Endothelial cell of umbilical vein (primary cell): ENCODE measurements around the gene CHL1. TPM values are rescaled to one million over a fixed set of nuclear protein-coding genes. Genes with fewer than 3 reads are reported as not detected.

Experiments used
- BruUV-seq: library from RNA; stranded (reverse); fragments of 400-500 nt; replicated peaks from 2 replicates; lab custom pipeline; 2021; lab: Mats Ljungman, UMichigan
- CTCF ChIA-PET: fragments of 300-600, 350-600 bp; sonication (Branson Sonifier 250); formaldehyde crosslinking; loops from one replicate; lab custom pipeline; 2021; ENCODE audit warnings: antibody characterized with exemption, inconsistent platforms; lab: Charles Lee
- POLR2A ChIA-PET: fragments of 300-600, 350-600 bp; sonication (Branson Sonifier 250); formaldehyde crosslinking; loops from one replicate; lab custom pipeline; 2021; ENCODE audit warnings: antibody characterized with exemption, inconsistent platforms; lab: Charles Lee
- DNase-seq: peaks from one replicate; pipeline ENCODE4 v3.0.0-alpha.2; 2011; ENCODE audit warnings: low read depth, low spot score
- FAIRE-seq: peaks from 2 replicates; lab custom pipeline; 2011; peaks lifted over from hg19 to GRCh38; lab: Jason Lieb, UNC
- H2AFZ ChIP-seq: 2 replicates; pipeline ENCODE4 v1.6.0; 2012; ENCODE audit warnings: low read depth, low read length, control low read depth, inconsistent platforms
- H3K27ac ChIP-seq: 2 replicates; pipeline ENCODE4 v1.5.1; 2011; ENCODE audit warnings: low read depth, mild to moderate bottlenecking, control low read depth, low read length, moderate library complexity; ENCODE audit not compliant: insufficient read depth
- H3K27me3 ChIP-seq, 2 experiments: 2 replicates each; pipeline versions ENCODE4 v1.6.0 to v1.6.1; 2011; ENCODE audit warnings: low read length in 2 of 2, mixed read lengths in 1 of 2; ENCODE audit not compliant: control insufficient read depth in 2 of 2, insufficient read depth in 2 of 2
- H3K36me3 ChIP-seq, 2 experiments: 2 replicates in 1 of 2; 3 replicates in 1 of 2; pipeline ENCODE4 v1.5.1; 2011; ENCODE audit warnings: low read length in 2 of 2, mild to moderate bottlenecking in 1 of 2, moderate library complexity in 1 of 2; ENCODE audit not compliant: control insufficient read depth in 2 of 2, insufficient read depth in 2 of 2; ENCODE audit errors: extremely low read depth in 1 of 2
- H3K4me1 ChIP-seq: 3 replicates; pipeline ENCODE4 v1.5.1; 2011; ENCODE audit warnings: mild to moderate bottlenecking, low read length; ENCODE audit not compliant: control insufficient read depth, insufficient read depth; ENCODE audit errors: extremely low read depth
- H3K4me2 ChIP-seq: 2 replicates; pipeline ENCODE4 v1.6.1; 2011; ENCODE audit warnings: low read length, control low read depth, mixed read lengths; ENCODE audit not compliant: insufficient read depth
- H3K4me3 ChIP-seq, 3 experiments: fragments of 200-600 bp in 1 of 3; sonication (generic), shearing (Covaris generic) in 1 of 3; replicated peaks in 1 of 3; 2 replicates each; pipeline ENCODE4 v1.5.1; 2011 to 2016; ENCODE audit warnings: control low read depth in 3 of 3, low read length in 3 of 3, mild to moderate bottlenecking in 2 of 3, inconsistent platforms in 1 of 3, low read depth in 1 of 3, moderate library complexity in 1 of 3; ENCODE audit not compliant: insufficient read depth in 1 of 3
- H3K79me2 ChIP-seq: 2 replicates; pipeline ENCODE4 v1.6.0; 2012; ENCODE audit warnings: low read length, inconsistent platforms; ENCODE audit not compliant: control insufficient read depth, insufficient read depth
- H3K9ac ChIP-seq: replicated peaks from 2 replicates; pipeline ENCODE3; 2011; ENCODE audit warnings: low read length, control low read depth; ENCODE audit not compliant: insufficient read depth; ENCODE audit errors: extremely low read depth
- H3K9me1 ChIP-seq: replicated peaks from 3 replicates; pipeline ENCODE4 v1.6.0; 2011; ENCODE audit warnings: mild to moderate bottlenecking, low read length; ENCODE audit not compliant: control insufficient read depth, insufficient read depth; ENCODE audit errors: extremely low read depth
- H3K9me3 ChIP-seq: replicated peaks from 2 replicates; pipeline ENCODE4 v1.5.1; 2012; ENCODE audit warnings: low read length, inconsistent platforms; ENCODE audit not compliant: control insufficient read depth, insufficient read depth
- H4K20me1 ChIP-seq: replicated peaks from 2 replicates; pipeline ENCODE3; 2011; ENCODE audit warnings: mild to moderate bottlenecking, low read length; ENCODE audit not compliant: control insufficient read depth, insufficient read depth; ENCODE audit errors: extremely low read depth
- CTCF ChIP-seq, 2 donors: IDR thresholded peaks; 1 replicate in 1 of 2; 2 replicates in 1 of 2; pipeline ENCODE4 v1.5.1; 2011; ENCODE audit warnings: low read length in 2 of 2, mild to moderate bottlenecking in 2 of 2, moderate library complexity in 2 of 2, control low read depth in 1 of 2, inconsistent platforms in 1 of 2, low read depth in 1 of 2; ENCODE audit not compliant: insufficient read depth in 1 of 2; ENCODE audit errors: extremely low read depth in 1 of 2
- EZH2 ChIP-seq: IDR thresholded peaks from 2 replicates; pipeline ENCODE4 v1.6.1; 2012; ENCODE audit warnings: borderline replicate concordance, low read depth, mild to moderate bottlenecking, moderate library complexity, low read length, inconsistent platforms; ENCODE audit not compliant: severe bottlenecking
- FOS ChIP-seq: IDR thresholded peaks from 2 replicates; pipeline ENCODE4 v1.6.1; 2011; ENCODE audit warnings: mild to moderate bottlenecking, low read length, moderate library complexity, borderline replicate concordance; ENCODE audit not compliant: insufficient read depth
- GATA2 ChIP-seq: IDR thresholded peaks from 2 replicates; pipeline ENCODE4 v1.7.0; 2011; ENCODE audit warnings: low read depth, mild to moderate bottlenecking, moderate library complexity, mixed read lengths, low read length; ENCODE audit not compliant: insufficient read length, insufficient read depth
- JUN ChIP-seq: IDR thresholded peaks from 2 replicates; pipeline ENCODE4 v1.6.1; 2011; ENCODE audit warnings: borderline replicate concordance, low read depth; ENCODE audit not compliant: insufficient read length, insufficient read depth
- MAX ChIP-seq: IDR thresholded peaks from 2 replicates; pipeline ENCODE4 v1.6.1; 2011; ENCODE audit not compliant: insufficient read depth, insufficient read length
- MYC ChIP-seq: IDR thresholded peaks from one replicate; pipeline ENCODE4 v1.6.1; 2011; ENCODE audit warnings: mild to moderate bottlenecking, low read depth, low read length
- POLR2A ChIP-seq: IDR thresholded peaks from 2 replicates; pipeline ENCODE4 v1.6.1; 2012; ENCODE audit warnings: low read depth, mild to moderate bottlenecking, control low read depth, low read length
- POLR2AphosphoS5 ChIP-seq: IDR thresholded peaks from 2 replicates; pipeline ENCODE4 v1.6.1; 2012; ENCODE audit warnings: low read depth, mild to moderate bottlenecking, control low read depth, low read length, moderate library complexity; ENCODE audit not compliant: insufficient read depth
- dilution Hi-C: fragments of 300-500 bp; cut with MboI; formaldehyde crosslinking; loops from one replicate; pipeline ENCODE4 v1.15.0; 2019; ENCODE audit warnings: low sequenced_read_pairs; ENCODE audit not compliant: extremely low pct_ligation_motif_present
- intact Hi-C: fragments of 100-400 bp; cut with micrococcal nuclease; formaldehyde crosslinking; loops from one replicate; pipeline ENCODE4 v1.10.0; 2022
- polyA plus RNA-seq, 4 experiments: library from polyadenylated mRNA; depleted of rRNA in 3 of 4; stranded (reverse) in 3 of 4; unstranded in 1 of 4; fragments of >200 nt; gene quantifications; 2 replicates each; pipeline versions ENCODE4 v1.2.1 to v1.2.3, GENCODE V29; 2011 to 2012; ENCODE audit warnings: missing spikeins in 1 of 4
- total RNA-seq: library from RNA; stranded (reverse); gene quantifications from 2 replicates; pipeline ENCODE4 v1.2.3, GENCODE V29; 2021

Gene CHL1
- total and polyA plus RNA-seq, 2 donors (not counting 3 experiments of a cell fraction or from before 2014, with no cell fraction given) = not detected

- Histone ChIP-seq H4K20me1 (no peaks in the 10 kb centered on the region), H3K36me3 (no peaks in the 10 kb centered on the region), H3K27me3 (no peaks in the 10 kb centered on the region), H3K9me1 (no peaks in the 10 kb centered on the region), H3K9me3 (peaks cover 6% of the 10 kb centered on the region), H3K9ac (no peak overlapping the region), H3K79me2 (no peaks in the 10 kb centered on the region), H3K4me2 (no peak overlapping the region), H3K27ac (no peak overlapping the region), H3K4me1 (no peaks in the 10 kb centered on the region), H2AFZ (no peak overlapping the region), H3K4me3 (no peak overlapping the region)
- intact Hi-C loops (no loop called here), dilution Hi-C loops (no loop called here)
- TF ChIP-seq MAX = no peak
- no peak for TF ChIP-seq POLR2AphosphoS5
- no peak for TF ChIP-seq CTCF (IDR thresholded peaks at IDR 0.05; ENCODE audit: extremely low read depth in 1 of 2, insufficient read depth in 1 of 2, low read depth in 1 of 2, low read length in 2 of 2)
- TF ChIP-seq EZH2 = no peak
- TF ChIP-seq FOS = no peak
- TF ChIP-seq JUN = no peak
- TF ChIP-seq POLR2A = no peak
- TF ChIP-seq GATA2 = no peak
- no peak for TF ChIP-seq MYC
- ChIA-PET CTCF (no interaction called here), POLR2A (no interaction called here)
- DNase-seq (no peak), FAIRE-seq (no peak)
- BruUV-seq = no TSS peak
Observed at GRCh38 chr3:159974-160373, 36.6 kb upstream of the CHL1 start.
